NCI-H146 treated with DMSO at 0.1 percent for 48 hours (cell line): ENCODE measurements around the gene CCDC102A.
A peak's percentile ranks its signal among the peaks of the same experiment; 100 is the strongest.

Experiments
- DNase-seq: peaks from one replicate; lab custom pipeline; 2025; ENCODE audit not compliant: unreplicated experiment; lab: John Stamatoyannopoulos, UW

Gene CCDC102A

DNA sequence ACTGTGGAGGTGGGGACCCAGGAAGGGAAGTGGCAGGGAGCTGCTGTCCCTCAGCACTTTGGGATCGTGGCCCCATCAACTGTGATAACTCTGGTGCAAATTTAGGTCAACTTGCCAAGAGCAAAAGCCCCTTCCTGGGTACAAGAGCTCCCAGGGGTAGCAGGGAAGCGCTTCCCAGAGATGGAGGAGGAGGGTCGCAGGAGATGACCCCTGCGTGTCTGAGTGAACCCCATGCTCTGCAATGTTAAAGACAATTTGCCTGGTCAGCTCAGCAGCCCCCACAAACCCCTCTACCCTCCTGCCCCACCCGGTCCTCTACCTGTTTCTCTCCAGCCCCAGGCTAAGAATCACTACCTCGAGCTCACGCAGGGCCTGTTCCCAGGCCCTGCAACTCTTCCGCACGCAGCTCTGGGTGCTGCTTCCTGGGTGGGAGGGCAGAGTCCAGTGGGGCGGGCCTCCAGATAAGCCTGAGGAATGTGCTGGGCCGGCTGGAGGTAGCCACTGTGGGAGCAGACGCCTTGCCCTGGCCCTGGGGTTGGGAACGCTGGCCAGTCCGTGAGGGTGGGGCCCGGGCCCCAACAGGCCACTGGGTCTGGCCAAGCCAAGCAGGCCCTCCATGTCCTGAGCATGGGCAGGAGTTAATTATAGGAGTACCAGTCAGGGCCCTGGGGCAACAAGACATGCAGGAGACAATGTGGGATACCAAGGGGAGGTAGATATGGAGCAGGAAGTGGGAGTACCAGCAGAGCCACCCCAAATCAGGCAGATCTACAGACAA lies 56.2 kb downstream of the CCDC102A start:
- DNase-seq = no peak

DNA sequence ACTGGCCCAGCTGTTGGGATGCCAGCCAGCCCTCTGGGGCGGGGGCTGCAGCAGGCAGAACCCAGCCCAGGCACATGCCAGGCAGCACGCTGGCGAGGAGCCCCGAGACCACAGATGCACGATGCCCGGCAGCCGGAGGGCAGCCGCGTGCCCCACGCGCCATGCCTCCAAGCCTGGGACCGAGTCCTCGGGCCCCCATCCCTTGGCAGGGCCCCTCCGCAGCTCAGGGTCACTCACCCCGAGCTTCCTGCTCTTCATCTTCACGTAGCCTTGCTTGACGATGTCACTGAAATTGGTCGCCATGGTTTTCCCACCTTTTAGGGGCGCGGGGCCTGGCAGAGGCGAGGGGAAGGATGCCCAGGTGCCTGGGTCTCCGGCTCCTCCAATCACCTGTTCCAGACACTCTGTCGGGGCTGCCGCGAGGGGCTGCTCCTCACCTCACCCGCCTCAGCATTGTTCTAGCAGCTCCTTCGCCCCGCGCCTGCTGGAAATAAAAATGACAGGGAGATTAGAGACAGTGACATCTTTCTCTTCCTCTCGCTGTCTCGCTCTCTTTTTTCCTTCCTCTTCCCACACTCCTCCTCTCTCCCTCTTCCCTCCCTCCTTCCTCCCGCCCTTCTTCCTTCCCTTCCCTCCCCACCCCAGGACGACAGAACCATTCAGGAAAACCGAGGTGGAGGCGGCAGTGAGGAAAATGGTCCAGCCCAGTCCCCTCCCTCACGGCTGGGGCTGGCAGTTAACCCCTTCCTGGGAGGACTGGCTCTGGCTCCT lies 57.0 kb downstream of the CCDC102A start:
- peak; percentile 24 for DNase-seq

DNA sequence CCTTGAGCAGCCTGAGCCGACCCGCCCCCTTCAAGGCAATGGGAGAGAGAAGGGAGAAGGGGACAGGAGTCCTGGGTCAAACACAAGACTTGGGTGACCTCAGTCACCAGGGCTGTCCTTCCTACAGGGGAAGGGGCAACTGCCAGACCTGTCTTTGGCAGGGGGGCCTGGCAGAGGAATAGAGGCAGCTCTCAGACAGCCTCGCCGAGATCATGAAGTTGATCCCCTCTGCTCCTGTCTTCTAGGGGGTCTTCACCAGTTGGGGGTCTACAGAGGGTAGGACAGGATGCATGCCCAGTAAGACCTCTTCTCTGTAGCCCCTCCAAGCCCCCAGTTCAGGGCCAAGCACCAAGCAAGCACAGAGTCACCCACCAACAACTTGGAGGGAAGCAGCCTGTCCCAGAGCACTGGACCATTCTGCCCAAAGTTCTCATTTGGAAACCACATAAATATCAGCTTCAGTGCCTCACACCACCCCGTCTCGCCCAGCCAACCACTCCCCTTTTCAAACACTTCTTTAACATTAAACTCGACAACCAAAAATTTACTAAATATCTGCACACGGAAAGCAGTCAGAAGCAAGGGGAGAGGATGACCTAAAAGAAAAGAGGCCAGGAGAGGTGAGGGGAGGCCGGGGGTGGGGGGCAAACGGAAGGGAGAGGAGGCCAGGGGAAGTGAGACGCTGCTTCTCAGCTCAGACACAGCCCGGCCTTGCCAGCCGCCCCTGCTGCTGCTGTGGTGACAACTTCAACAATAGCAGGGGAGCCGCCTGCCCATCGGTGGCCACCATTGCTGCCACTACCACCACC lies 57.8 kb downstream of the CCDC102A start:
- DNase-seq = no peak

DNA sequence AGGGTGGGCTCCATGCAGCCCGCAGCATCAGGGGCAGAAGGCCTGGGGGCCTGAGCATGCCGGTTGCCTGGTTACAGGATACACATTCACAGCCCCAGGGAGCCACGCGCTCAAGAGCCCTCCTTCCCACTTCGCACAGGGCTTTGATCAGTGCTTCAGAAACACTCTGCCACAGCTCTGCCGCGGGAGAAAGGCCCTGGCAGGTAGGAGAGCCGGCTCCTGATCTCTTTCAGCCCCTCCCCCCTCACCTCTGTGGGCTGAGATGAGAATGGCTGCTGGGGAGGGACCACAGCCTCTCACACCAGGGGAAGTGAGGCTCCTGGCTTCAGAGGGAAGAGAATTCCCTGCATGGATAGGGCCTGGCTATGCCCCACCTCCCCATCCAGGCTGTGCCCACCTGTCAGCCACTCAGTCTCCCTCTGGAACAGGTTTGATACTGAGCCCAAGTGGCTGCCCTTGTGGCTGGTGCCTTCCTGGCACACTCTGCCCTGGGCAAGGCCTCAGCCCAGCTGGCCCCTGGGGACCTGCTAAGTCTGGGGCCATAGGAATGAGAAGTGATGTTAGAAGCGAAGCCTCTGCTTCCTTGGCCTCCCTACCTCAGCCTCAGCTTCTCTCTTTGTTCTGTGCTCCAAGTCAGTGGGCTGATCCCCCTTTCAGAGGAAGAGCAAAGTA lies 58.7 kb downstream of the CCDC102A start:
- no peak for DNase-seq

DNA sequence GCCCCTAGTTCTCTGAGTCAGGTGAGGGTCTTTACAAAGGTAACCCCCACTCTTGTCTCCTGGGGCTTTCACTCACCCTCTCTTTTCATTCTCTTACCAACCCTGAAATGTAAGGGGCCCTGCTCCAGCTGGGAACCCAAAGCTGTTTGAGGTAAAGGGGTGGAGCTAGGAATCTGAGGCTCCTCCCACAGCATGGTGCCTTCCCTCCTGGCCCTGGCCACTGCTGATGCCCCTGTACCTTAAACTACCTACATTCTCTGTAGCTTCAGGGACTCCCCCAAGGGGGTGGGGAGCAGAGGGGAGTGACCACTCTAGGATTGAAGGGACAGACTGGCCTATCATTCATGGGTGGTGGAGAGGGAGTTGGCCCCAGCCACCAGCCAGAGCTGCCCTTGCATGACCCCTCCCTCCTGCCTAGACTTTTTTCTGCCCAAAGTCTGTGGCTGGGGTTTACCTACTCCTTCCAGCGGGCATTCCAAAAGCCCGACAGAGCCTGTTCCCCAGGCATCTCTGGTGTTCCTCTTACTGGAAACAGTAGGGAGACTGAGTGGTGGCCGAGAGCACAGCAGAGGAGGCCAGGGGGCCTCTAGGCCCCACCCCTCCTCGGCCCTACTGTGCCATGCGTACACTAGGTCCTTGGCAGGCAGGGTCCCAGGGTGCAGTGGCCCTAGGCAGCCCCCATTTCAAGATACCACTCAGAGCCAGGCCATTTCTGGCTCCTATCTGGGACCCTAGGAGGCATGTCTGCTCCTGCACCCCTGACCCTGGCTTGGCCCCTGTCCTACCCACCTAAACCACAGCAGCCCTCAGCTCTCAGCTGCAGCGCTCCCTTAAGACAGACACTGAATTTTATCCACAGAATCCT lies 59.6 kb downstream of the CCDC102A start:
- DNase-seq = no peak

DNA sequence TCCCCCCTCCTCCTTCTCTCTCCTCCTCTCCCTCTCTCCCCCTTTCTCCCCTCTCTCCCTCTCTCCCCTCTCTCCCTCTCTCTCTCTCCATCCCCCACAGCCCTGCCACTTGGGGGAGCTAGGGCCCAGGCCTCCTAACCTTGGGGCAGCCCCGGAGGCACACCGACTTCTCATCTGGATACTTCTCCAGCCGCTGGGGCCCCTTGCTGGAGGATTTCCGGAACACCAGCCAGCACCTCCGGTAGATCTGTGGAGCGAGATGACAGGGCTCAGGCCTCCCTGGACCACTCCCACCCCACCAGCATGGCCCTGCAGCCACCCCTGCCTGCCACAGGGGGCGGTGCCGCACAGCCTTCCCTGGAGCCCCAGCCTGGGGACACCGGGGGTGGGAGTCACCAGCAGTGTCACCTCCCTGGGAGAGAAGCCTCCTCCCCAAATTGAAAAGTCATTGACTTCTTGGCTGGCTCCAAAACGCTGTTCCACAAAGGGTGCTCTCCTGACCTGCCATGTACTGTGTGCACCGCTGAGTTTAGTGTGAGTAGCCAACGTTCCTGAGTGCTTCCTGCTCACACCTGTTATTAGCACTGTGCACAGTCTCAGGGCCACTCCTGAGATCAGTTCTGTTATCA lies 60.5 kb downstream of the CCDC102A start:
- DNase-seq = no peak

DNA sequence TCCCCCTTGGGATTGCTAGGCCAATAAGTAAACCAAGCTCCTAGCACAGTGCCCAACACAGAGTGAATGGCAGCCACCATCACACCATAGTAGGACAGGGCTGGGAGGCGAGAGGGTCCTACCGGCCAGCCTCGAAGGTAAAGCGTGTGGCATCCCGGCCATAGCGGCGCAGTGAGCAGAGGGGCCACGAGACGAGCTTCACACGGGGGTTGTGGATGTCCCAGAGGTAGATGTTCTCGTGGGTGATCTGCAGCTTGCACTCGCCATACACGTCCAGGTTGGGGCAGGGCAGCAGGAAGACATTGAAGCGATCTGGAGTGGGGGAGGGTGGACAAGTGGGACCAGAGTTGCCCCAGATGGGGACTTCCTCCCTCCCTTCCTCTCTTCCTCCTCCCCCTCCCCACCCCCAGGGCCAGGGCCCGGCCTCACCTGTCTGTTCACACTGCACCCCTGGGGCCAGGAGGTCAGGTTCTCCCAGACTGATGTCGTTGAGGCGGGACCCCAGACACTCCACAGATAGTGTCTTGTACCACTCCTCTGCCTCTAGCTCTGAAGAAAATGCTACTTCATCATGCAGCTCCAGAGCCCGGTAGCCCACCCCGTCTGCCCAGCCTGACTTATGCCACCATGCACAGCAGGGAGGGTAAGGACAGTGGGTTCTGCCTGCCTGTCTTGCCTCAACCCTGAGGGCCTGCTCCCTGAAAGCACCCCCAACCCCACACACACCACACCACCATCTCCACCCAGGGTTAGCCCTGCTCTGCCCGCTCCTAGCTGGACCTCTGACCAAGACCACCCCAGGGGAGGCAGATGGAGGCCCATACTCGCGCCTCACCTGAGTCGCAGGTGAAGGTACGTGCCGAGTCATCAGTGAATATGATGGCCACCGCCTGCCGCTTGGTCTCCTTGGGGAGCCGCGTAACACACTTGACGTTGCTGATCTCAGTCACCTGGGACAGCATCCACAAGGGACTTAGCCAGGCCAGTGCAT lies 61.4 kb downstream of the CCDC102A start:
- no peak for DNase-seq

DNA sequence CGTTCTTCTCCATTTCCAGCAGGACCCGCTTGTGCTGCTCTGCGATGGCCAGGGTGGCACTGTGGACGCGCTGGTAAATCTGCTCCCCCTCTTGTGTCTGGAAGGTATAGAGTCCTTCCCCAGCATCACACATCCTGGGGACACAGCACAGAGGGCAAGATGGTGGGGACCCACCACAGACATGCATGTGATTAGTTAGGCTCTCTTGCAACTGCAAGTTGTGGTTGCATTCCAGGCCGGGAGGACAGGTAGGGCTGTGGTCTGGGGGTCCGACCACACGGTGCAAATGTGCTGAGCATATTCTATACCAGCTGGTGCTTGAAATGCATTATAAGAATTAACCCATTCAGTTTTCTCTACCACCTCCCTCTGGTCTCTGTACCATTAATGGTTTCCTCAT lies 62.5 kb downstream of the CCDC102A start:
- no peak for DNase-seq

DNA sequence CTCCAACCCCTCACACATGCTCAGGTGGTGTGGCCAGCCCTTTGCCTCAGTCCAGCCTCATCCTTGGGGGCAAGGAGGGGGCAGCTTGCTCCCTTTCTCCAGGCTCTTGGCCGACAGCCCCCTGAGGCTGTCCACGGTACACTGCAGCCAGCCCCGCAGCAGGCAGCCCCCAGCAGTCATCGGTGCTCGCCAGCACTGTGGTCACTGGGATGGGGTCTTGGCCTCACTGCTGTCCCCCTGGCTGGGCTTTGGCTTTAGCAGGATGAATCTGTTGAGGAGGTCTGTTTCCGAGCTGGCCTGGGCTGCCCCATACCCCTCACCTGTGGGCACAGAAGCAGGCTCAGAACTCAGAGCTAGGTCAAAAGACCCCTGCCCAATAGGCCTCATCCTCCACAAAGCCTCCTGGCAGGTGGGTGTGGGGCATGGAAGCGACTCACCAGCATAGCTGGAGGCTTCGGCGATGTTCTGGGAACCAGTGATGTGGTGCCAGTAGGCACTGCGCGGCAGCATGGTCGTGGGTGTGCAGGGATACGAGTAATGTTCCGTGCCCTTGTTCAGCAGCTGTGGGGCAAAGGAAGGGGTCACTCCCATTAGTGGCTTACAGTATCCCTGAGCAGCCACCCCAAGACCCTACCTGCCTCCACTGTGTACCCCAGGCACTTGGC lies 63.1 kb downstream of the CCDC102A start:
- no peak for DNase-seq

DNA sequence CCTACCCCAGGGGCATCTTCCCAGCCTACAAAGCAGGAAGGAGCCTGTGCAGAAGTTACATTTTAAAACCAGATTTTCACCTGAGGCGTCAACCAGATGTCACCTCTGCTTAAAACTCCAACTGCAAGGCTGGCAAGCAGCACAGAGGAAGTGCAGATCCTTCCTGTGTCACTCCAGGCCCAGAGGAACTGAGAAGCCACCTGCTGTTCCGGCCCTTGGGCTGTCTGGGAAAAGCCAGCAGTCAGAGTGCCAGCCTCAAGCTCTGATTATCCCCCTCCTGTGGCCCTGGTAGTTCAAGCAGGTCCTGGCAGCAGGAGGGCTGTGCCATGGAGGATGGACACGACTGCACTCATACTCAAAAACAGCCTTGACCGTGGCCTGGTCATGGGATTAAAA lies 63.7 kb downstream of the CCDC102A start:
- no peak for DNase-seq

DNA sequence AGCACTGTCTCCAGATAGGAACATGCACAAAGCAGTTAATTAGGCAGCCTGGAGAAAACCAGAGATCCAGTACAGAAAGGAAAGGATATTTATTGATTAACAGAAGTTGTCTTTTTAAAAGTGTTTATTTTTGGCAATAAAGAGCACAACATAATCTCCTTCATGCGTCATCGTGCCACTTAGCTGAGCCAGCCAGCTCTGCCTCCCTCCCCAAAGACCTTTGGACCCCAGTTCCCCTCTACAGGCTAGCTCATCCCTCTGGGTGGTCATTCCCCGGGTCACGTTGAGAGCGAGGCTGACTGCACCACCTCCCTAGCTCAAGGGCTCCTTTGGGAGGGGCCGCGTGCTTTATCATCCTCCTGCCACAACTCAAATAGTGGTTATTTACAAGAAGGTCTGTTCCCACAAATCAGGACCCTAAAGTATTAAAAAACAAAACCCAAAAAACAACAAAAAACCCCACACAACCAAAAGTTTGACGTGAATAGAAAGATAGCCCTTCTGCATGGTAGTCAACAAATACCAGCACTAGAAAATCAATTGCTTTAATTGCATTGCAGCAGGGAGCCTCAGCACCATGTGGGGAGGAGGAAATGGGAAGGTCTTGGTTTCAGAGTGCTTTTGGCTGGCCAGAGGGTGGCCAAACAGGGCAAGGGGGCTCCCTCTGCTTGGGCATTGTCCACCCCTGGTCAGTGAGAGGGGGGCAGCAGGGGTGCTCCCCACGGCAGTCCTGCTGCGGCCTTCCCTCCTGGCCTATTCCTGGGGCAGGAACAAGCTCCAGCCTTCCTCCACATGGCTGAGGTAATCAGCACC lies 64.3 kb downstream of the CCDC102A start:
- peak; percentile 2 for DNase-seq

DNA sequence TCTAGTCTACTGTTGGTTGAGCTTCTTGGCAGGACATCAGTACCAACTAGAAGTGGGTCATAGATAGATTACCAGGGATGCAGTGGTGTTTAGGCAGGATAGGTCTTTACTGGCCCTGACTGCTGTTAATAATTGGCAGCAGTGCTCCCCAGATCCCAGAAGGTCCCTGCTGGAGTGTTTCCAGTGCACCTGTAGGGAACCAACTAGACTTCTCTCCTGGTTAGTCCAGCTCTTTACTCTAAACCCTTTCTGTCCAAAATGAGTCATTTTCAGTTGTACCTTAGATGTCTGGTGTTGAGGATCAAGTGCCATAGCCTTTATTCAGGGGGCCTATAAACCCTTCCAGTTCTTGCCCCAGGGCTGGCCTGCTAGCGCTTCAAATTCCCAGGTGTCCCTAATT lies 65.2 kb downstream of the CCDC102A start:
- no peak for DNase-seq

DNA sequence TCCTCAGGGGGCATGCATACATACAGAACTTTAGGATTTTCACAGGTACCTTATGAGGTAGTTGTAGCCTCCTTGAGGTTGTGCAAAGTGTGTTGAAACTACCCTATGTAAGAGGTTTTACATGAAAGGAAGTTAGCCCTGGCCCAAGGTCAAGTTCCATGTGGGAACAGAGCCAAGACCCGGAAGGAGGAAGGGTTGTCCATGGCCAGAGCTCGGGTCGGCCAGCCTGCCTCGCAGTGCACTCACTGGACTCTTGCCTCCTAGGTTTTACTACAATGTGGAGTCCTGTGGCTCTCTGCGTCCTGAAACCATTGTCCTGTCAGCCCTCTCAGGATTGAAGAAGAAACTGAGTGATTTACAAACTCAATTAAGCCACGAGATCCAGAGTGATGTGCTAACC lies 65.7 kb downstream of the CCDC102A start:
- DNase-seq = no peak

DNA sequence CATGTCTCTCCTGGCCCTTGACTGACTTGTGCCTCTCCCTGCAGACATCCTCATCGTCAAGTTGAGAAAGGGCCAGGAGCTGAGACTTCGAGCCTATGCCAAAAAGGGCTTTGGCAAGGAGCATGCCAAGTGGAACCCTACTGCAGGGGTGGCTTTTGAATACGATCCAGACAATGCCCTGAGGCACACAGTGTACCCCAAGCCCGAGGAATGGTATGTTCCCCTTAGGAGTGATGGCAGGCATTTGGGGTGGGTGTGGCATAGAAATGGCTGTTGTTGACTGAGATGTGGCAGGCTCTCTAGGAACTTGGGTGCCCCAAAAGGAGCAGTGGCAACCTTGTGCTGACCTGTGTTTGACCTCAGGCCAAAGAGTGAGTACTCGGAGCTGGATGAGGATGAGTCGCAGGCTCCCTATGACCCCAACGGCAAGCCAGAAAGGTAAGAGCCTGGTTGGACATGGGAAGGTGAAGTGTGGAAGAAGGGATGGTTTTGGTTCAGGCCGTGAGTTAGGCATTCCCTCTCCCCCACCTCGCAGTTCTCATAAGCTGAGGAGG lies 66.4 kb downstream of the CCDC102A start:
- no peak for DNase-seq

DNA sequence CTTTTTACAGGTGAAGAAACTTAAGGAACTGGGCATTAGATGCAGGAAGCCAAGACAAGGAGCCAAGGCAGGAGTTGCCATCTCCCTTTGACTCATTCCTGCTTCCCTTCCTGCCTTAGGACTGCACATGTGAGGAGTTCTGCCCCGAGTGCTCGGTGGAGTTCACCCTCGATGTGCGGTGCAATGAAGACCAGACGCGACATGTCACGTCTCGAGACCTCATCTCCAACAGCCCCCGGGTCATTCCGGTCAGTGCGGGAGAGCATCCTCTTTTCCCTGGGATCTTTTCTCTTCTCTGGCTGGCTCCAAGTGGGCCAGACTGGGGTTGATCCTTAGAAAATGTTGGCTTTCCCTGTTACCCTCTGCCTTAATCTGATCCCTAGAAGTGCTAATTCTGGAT lies 67.3 kb downstream of the CCDC102A start:
- DNase-seq = no peak

DNA sequence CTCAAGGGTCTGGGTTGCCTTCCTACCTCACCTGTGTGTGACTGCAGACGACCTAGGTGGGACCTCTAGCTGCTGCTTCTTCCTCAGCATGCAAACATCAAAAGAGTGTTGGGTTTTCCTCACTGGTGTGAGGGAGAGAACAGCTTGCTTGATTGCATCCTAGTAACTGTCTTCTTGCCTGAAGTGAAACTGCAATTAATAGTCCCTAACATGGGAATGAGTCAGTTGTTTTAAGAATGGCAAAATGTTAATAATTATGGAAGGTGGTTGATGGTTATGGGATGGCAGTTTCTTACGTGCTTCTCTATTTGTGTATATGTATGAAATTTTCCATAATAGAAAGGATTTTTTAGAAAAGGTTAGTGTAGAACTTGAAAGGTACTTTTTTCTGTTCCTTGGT lies 68.0 kb downstream of the CCDC102A start:
- no peak for DNase-seq

DNA sequence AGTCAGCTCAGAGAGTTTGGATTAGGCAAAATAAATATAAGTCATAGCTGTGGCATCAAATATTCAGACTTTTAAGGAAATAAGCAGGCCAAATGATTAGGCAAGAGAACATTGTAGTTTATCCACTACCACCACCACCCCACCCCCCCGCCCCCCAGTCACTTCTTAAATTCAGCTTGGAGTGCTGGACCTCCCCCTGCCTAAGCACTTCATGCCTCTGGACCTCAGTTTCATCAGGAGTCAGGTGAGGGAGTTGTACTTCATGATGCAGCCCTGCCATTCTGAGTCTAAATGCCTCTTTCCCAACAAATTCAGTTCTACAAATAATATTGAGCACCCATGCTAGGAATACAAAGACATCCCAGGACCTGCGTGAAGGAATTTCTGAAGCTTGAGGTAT lies 71.8 kb downstream of the CCDC102A start:
- DNase-seq = no peak
